Stimulated activated CD8-positive, alpha-beta memory T cell treated with anti-CD3 and anti-CD28 coated beads, Interleukin-7, amount 100 ng/mL, for 4 hours (primary cell): ENCODE measurements around the gene FGD1.

Experiments used
- DNase-seq, 2 donors: peaks; one replicate each; pipeline ENCODE4 v3.0.0-alpha.2; 2020; ENCODE audit warnings: low read depth in 2 of 2

The FGD1 gene

GRCh38 chrX:54397113-54397512, 98.9 kb downstream of the FGD1 start:
- DNase-seq = no peak
